CD8-positive, alpha-beta memory T cell (primary cell): ENCODE results near the gene SUPT4H1. TPM values are rescaled to one million over a fixed set of nuclear protein-coding genes. Genes with fewer than 3 reads are reported as not detected.

ENCODE experiments used
- CTCF ChIA-PET: fragments of 350-600 bp; sonication (Branson Sonifier 250); formaldehyde crosslinking; loops from one replicate; lab custom pipeline; 2021; ENCODE audit warnings: antibody characterized with exemption; lab: Charles Lee
- POLR2A ChIA-PET: fragments of 350-600 bp; sonication (Branson Sonifier 250); formaldehyde crosslinking; loops from one replicate; lab custom pipeline; 2021; ENCODE audit warnings: antibody characterized with exemption; lab: Charles Lee
- DNase-seq, 5 donors: peaks; one replicate each; pipeline versions ENCODE4 v3.0.0 to v3.0.0-alpha.2; 2020 to 2022; ENCODE audit warnings: mixed read lengths in 1 of 5
- H3K27ac ChIP-seq: one replicate; pipeline ENCODE4 v1.7.0; 2013; ENCODE audit warnings: low read depth, mild to moderate bottlenecking, low read length, moderate library complexity
- H3K27me3 ChIP-seq: 2 replicates; pipeline ENCODE4 v1.7.0; 2013; ENCODE audit warnings: low read length, mild to moderate bottlenecking; ENCODE audit not compliant: insufficient read depth, poor library complexity, severe bottlenecking
- H3K36me3 ChIP-seq: 2 replicates; pipeline ENCODE4 v1.7.0; 2013; ENCODE audit warnings: mild to moderate bottlenecking, low read length, moderate library complexity; ENCODE audit not compliant: insufficient read depth
- H3K4me1 ChIP-seq: 2 replicates; pipeline ENCODE4 v1.7.0; 2013; ENCODE audit warnings: mild to moderate bottlenecking, low read length, moderate library complexity; ENCODE audit not compliant: insufficient read depth
- H3K4me3 ChIP-seq: 2 replicates; pipeline ENCODE4 v1.7.0; 2013; ENCODE audit warnings: mild to moderate bottlenecking, low read length
- H3K9me3 ChIP-seq: 2 replicates; pipeline ENCODE4 v1.7.0; 2013; ENCODE audit warnings: mild to moderate bottlenecking, low read length
- H3K27ac Mint-ChIP-seq, 8 donors: one replicate each; pipeline ENCODE4 v1.8.0; 2020 to 2021; ENCODE audit warnings: mixed read lengths in 8 of 8, mild to moderate bottlenecking in 6 of 8, inconsistent platforms in 3 of 8, moderate library complexity in 3 of 8
- H3K27me3 Mint-ChIP-seq, 2 donors: one replicate each; pipeline ENCODE4 v1.8.0; 2020 to 2021; ENCODE audit warnings: mixed read lengths in 2 of 2, mild to moderate bottlenecking in 1 of 2, moderate library complexity in 1 of 2
- H3K36me3 Mint-ChIP-seq, 3 donors: one replicate each; pipeline ENCODE4 v1.8.0; 2020 to 2021; ENCODE audit warnings: mixed read lengths in 3 of 3, inconsistent platforms in 1 of 3, mild to moderate bottlenecking in 1 of 3
- H3K4me1 Mint-ChIP-seq, 3 donors: one replicate each; pipeline ENCODE4 v1.8.0; 2020 to 2021; ENCODE audit warnings: mixed read lengths in 3 of 3, inconsistent platforms in 1 of 3, mild to moderate bottlenecking in 1 of 3
- H3K4me3 Mint-ChIP-seq, 7 donors: one replicate each; pipeline ENCODE4 v1.8.0; 2020 to 2021; ENCODE audit warnings: mixed read lengths in 7 of 7, mild to moderate bottlenecking in 6 of 7, moderate library complexity in 4 of 7, inconsistent platforms in 2 of 7
- H3K9me3 Mint-ChIP-seq, 5 donors: one replicate each; pipeline ENCODE4 v1.8.0; 2020 to 2022; ENCODE audit warnings: mixed read lengths in 5 of 5, mild to moderate bottlenecking in 3 of 5, moderate library complexity in 2 of 5, inconsistent platforms in 1 of 5
- polyA plus RNA-seq: library from polyadenylated mRNA; unstranded; fragments of 300-500 nt; fragmentation: Illumina TruSeq; gene quantifications from one replicate; pipeline ENCODE4 v1.2.3, GENCODE V29; 2021
- total RNA-seq, 2 experiments: library from RNA; stranded (reverse); gene quantifications; one replicate each; pipeline ENCODE4 v1.2.3, GENCODE V29; 2021

Gene SUPT4H1
- total and polyA plus RNA-seq, 3 experiments from 2014 or later = 97.5 to 149 (median 145) TPM

DNA sequence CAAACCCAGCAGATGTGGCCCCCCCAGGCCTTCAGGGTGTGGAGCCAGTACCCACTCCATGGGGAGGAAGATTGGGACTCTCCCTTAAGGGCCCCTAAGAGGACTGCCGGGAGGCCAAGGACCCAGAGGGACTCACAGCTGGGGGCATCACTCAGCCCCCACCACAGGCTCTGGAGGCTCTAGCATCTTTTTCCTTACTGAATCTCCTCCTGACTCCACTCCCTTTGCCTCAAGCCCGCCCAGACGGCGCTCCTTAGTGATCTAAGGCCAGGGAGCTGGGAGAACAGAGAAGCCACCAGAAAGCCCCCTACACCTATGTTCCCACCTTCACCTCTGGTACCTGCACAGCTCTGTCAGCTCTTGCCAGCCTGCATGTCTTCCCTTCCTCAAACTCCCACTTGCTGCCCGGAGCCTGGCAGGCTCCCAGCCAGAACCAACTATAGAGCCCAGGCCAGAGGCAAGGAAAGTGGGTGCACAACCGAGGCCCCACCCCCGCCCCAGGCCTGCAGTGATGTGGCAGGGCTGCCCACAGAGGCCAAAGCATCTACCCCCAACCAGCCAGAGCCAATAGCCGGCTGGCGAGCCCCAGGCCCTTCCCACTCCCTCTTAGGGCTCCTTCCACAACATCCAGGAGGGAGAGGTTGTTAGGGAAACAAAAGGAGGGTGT lies 48.9 kb downstream of the SUPT4H1 start:
- POLR2A ChIA-PET = interaction anchor here (0.9 kb wide), 1 partner anchor 147 kb away, joined by 3 read pairs; no protein-coding TSS in a partner anchor

DNA sequence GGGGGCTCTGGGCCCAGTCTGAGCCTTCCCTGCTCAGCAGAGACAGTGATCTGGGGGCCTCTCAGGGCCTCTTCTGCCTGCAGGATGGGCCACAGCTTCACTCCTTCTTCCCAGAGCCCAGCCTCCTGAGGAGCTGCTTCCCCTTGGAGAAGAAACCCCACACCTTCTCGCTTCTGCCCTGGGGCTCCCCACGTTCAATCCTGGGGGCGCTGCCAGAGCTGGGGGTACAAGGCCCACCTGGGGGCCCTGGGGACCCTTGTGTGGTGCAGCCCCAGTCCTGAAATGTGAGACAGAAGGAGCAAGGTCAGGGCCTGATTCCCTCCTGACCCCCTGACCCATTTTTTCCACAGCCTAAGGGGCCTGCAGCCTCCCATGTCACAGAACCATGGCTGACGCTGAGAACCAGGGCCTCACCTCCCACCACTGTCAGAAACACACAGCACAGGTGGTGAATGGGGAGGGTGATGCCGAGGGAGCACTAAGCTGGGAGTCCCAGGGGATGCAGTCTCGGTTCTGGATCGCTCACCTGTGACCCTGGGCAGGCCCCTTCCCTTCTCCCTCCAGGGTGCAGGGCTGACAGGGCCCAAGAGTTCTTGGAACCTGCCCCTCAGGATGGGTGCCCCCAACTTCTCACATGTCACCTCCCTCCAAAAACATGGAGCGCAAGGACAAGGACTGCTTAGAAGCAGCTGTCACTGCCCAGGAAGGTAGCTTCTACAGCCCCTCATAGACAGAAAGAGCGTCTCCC lies 49.7 kb downstream of the SUPT4H1 start:
- no peak overlapping the region for H3K27ac ChIP-seq

More for the DNA sequence above, 48.9 kb downstream of the SUPT4H1 start:
- Histone ChIP-seq H3K36me3 (peaks cover 7% of the 10 kb centered on the region), H3K9me3 (no peaks in the 10 kb centered on the region), H3K27me3 (no peaks in the 10 kb centered on the region), H3K4me3 (no peak overlapping the region), H3K4me1 (no peaks in the 10 kb centered on the region), H3K27ac (no peak overlapping the region)
- H3K27ac Mint-ChIP-seq = no peak overlapping the region
- no peaks in the 10 kb centered on the region for H3K9me3 Mint-ChIP-seq
- DNase-seq = peak in 1 of 5 donors; percentile 38
- CTCF ChIA-PET = interaction anchor here (0.7 to 2.7 kb wide), 5 partner anchors 14 to 114 kb away, joined by 3 to 20 read pairs (median 3); partner anchors contain the start of gene RNF43
- H3K4me3 Mint-ChIP-seq = no peak overlapping the region
- no peaks in the 10 kb centered on the region for H3K27me3 Mint-ChIP-seq
- peaks cover 5 to 13% (median 6%) of the 10 kb centered on the region in 3 donors for H3K4me1 Mint-ChIP-seq
- peaks cover 5 to 13% (median 8%) of the 10 kb centered on the region in 3 donors for H3K36me3 Mint-ChIP-seq

DNA sequence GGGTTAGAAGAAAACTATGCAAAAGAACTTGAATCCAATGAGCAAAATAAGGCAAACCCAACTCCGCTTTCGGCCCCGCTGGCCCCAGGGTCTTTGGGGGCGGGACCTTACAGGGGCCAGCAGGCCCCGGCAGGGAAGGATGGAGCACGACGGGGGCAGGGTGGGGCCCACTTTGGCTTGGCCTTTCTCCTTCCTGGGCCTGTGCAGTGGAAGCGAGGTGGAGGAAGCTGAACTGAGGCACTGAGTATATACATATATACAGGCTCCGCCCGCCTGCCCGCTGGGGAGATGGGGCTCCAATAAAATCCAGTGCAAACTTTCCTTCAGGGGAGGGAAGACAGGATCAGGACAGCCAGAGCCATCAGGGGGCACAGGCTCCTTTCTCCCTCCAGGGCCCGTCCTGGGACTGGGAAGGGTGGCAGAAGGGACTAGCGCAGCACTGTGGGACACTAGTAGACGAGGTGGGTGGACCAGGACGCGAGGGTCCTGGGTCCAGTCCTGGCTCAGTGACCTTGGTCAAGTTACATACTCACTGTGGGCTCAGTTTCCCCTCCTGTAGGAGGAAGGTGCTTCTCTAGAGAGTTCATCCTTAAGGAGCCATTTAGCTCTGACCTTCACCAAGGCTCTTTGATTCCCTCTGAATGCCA lies 50.4 kb downstream of the SUPT4H1 start:
- Mint-ChIP-seq H3K4me1 (peaks cover 5 to 10% (median 6%) of the 10 kb centered on the region in 3 donors), H3K36me3 (peaks cover 0 to 3% (median 3%) of the 10 kb centered on the region in 3 donors), H3K4me3 (no peak overlapping the region), H3K27me3 (no peaks in the 10 kb centered on the region), H3K27ac (peak overlapping the region in 1 of 8 donors; percentile 43), H3K9me3 (no peaks in the 10 kb centered on the region)
- no peak for DNase-seq
- H3K27ac ChIP-seq = no peak overlapping the region
- POLR2A ChIA-PET = interaction anchor here (1.0 kb wide), 1 partner anchor 82 kb away, joined by 3 read pairs; no protein-coding TSS in a partner anchor
- CTCF ChIA-PET = interaction anchor here (1.3 to 1.7 kb wide), 3 partner anchors 16 to 43 kb away, joined by 3 to 6 read pairs (median 3); no protein-coding TSS in a partner anchor
- no peaks in the 10 kb centered on the region for H3K9me3 ChIP-seq
- H3K36me3 ChIP-seq = no peaks in the 10 kb centered on the region
- H3K27me3 ChIP-seq = no peaks in the 10 kb centered on the region
- no peaks in the 10 kb centered on the region for H3K4me1 ChIP-seq
- no peak overlapping the region for H3K4me3 ChIP-seq

More for the DNA sequence above, 49.7 kb downstream of the SUPT4H1 start:
- Histone ChIP-seq H3K36me3 (peaks cover 5% of the 10 kb centered on the region), H3K9me3 (no peaks in the 10 kb centered on the region), H3K27me3 (no peaks in the 10 kb centered on the region), H3K4me3 (no peak overlapping the region), H3K4me1 (no peaks in the 10 kb centered on the region)
- DNase-seq = no peak
- peaks cover 5 to 9% (median 8%) of the 10 kb centered on the region in 3 donors for H3K36me3 Mint-ChIP-seq
- ChIA-PET POLR2A (interaction anchor here (1.0 kb wide), 1 partner anchor 82 kb away, joined by 3 read pairs; no protein-coding TSS in a partner anchor), CTCF (interaction anchor here (1.3 to 1.4 kb wide), 2 partner anchors 15 to 42 kb away, joined by 3 read pairs; no protein-coding TSS in a partner anchor)
- H3K27me3 Mint-ChIP-seq = no peaks in the 10 kb centered on the region
- H3K27ac Mint-ChIP-seq = peak overlapping the region in 1 of 8 donors; percentile 32
- H3K4me3 Mint-ChIP-seq = no peak overlapping the region
- H3K9me3 Mint-ChIP-seq = no peaks in the 10 kb centered on the region
- peaks cover 5 to 13% (median 6%) of the 10 kb centered on the region in 3 donors for H3K4me1 Mint-ChIP-seq

DNA sequence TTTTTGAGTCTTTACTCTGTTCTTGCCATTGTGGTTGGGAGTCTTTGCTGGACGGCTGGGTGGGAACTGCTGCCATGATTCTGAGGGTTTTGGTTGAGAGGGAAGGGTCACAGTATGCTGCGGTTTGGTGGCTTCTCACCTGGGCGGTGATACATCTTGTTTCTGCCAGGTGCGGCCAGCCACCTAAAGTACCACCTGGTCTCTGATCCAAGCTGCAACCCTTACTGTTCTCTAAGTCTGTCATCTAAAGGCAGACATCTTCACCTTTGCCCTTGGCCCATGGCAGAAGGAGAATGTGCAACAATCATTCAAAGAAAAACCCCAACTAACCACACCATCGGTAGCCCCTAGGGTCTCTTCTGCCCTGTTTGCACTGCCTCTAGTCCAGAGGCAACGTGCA lies 51.7 kb downstream of the SUPT4H1 start:
- H3K4me1 Mint-ChIP-seq = peaks cover 5 to 10% (median 6%) of the 10 kb centered on the region in 3 donors
- Histone ChIP-seq H3K36me3 (no peaks in the 10 kb centered on the region), H3K4me3 (no peak overlapping the region), H3K4me1 (no peaks in the 10 kb centered on the region), H3K9me3 (no peaks in the 10 kb centered on the region), H3K27me3 (no peaks in the 10 kb centered on the region), H3K27ac (no peak overlapping the region)
- no peaks in the 10 kb centered on the region for H3K9me3 Mint-ChIP-seq
- CTCF ChIA-PET = interaction anchor here (1.7 kb wide), 1 partner anchor 17 kb away, joined by 6 read pairs; no protein-coding TSS in a partner anchor
- H3K27me3 Mint-ChIP-seq = no peaks in the 10 kb centered on the region
- no peak overlapping the region for H3K27ac Mint-ChIP-seq
- H3K36me3 Mint-ChIP-seq = peaks cover 0 to 3% (median 1%) of the 10 kb centered on the region in 3 donors
- H3K4me3 Mint-ChIP-seq = no peak overlapping the region
- no peak for DNase-seq
- POLR2A ChIA-PET = no interaction called here

Other genes with a start within 250 kb of the SUPT4H1 start
- under 1 TPM; 0.26 to 0.29 TPM for gene OR4D1, start 203.8 kb downstream of the SUPT4H1 start, total RNA-seq
- 1.7 TPM for gene OR4D1, start 203.8 kb downstream of the SUPT4H1 start, polyA plus RNA-seq
- not detected for gene OR4D2, start 185.2 kb downstream of the SUPT4H1 start, total RNA-seq
- gene OR4D2, start 185.2 kb downstream of the SUPT4H1 start, polyA plus RNA-seq = not detected
- gene EPX, start 159.5 kb downstream of the SUPT4H1 start, total RNA-seq = not detected
- not detected for gene EPX, start 159.5 kb downstream of the SUPT4H1 start, polyA plus RNA-seq
- gene MKS1, start 132.9 kb downstream of the SUPT4H1 start, total RNA-seq = 10 to 100 TPM; 26.2 to 33.9 TPM
- gene MKS1, start 132.9 kb downstream of the SUPT4H1 start, polyA plus RNA-seq = 10.7 TPM
- not detected for gene LPO, start 113.6 kb downstream of the SUPT4H1 start, total RNA-seq
- not detected for gene LPO, start 113.6 kb downstream of the SUPT4H1 start, polyA plus RNA-seq
- not detected for gene MPO, start 71.3 kb downstream of the SUPT4H1 start, total RNA-seq
- not detected for gene MPO, start 71.3 kb downstream of the SUPT4H1 start, polyA plus RNA-seq
- 10 to 100 TPM; 14.4 to 15.0 TPM for gene TSPOAP1, start 23.4 kb downstream of the SUPT4H1 start, total RNA-seq
- 4.0 TPM for gene TSPOAP1, start 23.4 kb downstream of the SUPT4H1 start, polyA plus RNA-seq
- gene RNF43, start 65.3 kb upstream of the SUPT4H1 start, total RNA-seq = 1 to 10 TPM in 1 of 2 experiments, under 1 TPM in 1; 0.47 to 1.2 TPM
- 1.4 TPM for gene RNF43, start 65.3 kb upstream of the SUPT4H1 start, polyA plus RNA-seq
- 1 to 10 TPM; 5.4 to 5.5 TPM for gene HSF5, start 136.2 kb upstream of the SUPT4H1 start, total RNA-seq
- gene HSF5, start 136.2 kb upstream of the SUPT4H1 start, polyA plus RNA-seq = 0.76 TPM
- 10 to 100 TPM; 90.2 to 91.8 TPM for gene MTMR4, start 162.4 kb upstream of the SUPT4H1 start, total RNA-seq
- 23.3 TPM for gene MTMR4, start 162.4 kb upstream of the SUPT4H1 start, polyA plus RNA-seq